ENCODE results near the gene ADD3. TPM values are rescaled to one million over a fixed set of nuclear protein-coding genes. Genes with fewer than 3 reads are reported as not detected.

Gene ADD3
- total and polyA plus RNA-seq, 10 of the 15 experiments (the other 5 are each of a cell fraction or from before 2014, with no cell fraction given): 27.3 to 129 (median 67.8) TPM

DNA sequence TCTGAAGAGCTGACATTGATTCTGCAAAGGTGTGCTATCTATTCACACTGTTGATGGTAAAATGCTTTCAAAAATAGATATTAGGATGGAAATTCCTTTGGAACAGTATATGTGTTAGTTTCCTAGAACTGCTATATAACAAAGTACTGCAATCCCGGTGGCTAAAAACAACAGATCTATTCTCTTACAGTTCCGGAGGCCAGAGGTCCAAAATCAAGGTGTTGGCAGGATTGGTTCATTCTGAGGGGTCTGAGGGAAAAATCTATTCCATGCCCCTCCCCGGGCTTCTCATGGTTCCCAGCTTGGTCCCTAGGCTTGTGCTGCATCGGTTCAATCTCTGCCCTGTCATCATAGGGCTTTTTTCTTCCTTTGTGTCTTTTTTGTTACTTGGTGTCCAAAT, 79.9 kb downstream of the ADD3 start (continued):
- TF ChIP-seq, protein P1, sequence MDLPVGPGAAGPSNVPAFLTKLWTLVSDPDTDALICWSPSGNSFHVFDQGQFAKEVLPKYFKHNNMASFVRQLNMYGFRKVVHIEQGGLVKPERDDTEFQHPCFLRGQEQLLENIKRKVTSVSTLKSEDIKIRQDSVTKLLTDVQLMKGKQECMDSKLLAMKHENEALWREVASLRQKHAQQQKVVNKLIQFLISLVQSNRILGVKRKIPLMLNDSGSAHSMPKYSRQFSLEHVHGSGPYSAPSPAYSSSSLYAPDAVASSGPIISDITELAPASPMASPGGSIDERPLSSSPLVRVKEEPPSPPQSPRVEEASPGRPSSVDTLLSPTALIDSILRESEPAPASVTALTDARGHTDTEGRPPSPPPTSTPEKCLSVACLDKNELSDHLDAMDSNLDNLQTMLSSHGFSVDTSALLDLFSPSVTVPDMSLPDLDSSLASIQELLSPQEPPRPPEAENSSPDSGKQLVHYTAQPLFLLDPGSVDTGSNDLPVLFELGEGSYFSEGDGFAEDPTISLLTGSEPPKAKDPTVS (IDR thresholded peaks at IDR 0.05; ENCODE audit: low read depth, low read length): no peak

DNA sequence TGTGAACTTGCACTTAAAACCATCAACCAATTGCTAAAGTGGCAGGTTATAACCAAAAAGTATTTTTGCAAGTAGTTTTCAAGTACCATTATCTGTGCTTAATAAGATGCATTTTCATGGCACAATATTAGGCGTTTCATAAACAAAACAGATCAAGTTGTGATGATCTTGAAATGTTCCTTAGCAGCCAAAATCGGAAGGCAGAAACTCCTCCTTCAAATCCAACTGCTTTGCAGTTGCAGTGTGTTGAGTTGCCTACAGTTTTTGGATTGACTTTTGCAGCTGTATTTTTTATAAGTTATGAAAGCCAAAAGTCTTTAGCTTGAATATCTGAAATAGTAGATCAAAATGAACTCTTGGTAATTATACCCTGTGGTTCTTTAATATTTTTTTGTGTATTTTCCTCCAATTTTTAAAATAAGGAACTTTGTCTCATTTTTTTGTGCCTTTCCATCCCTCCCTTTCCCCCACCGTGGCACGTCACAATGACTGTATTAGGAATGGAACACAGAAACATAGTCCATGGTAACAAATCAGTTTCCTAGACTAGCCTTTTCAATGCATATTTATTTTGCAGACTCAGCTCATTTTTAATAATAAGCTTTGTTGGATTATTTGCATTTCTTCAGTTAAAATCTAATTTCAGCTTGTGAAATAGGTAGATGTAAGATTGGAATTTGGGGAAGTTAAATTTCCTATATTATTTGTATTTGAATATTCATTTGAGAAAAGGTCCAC, 80.8 kb downstream of the ADD3 start:
- intact Hi-C loops (cut with micrococcal nuclease; ENCODE audit: unreplicated experiment): loop anchor here (10.0 kb wide), 1 partner anchor 416 kb away; no protein-coding TSS in a partner anchor
- 78% methylated on average over 4 of the region's 4 CpGs for WGBS (ENCODE audit: insufficient coverage, insufficient replicate concordance, low lambda C conversion rate, missing lambda C conversion rate)
- SMC1A ChIA-PET (ENCODE audit: uncharacterized antibody, unreplicated experiment): interaction anchor here (0.6 to 9.3 kb wide), 14 partner anchors 8 to 250 kb away, joined by 3 to 172 read pairs (median 4); no protein-coding TSS in a partner anchor
- CTCF ChIA-PET: interaction anchor here (0.6 to 1.5 kb wide), 6 partner anchors 14 to 204 kb away, joined by 3 to 4 read pairs (median 3); no protein-coding TSS in a partner anchor
- Histone ChIP-seq H3K27ac (ENCODE audit: control insufficient read depth, insufficient read depth) (no peak overlapping the region), H3K27me3 (replicated peaks in 1 of 2; ENCODE audit: control insufficient read depth in 2 of 2, insufficient read depth in 2 of 2, low read length in 1 of 2) (no peaks in the 10 kb centered on the region), H3K36me3 (ENCODE audit: control insufficient read depth in 2 of 2, insufficient read depth in 2 of 2, low read length in 1 of 2) (no peaks in the 10 kb centered on the region), H3K4me2 (ENCODE audit: control insufficient read depth, insufficient read depth) (no peak overlapping the region), H2AFZ (ENCODE audit: control insufficient read depth, low read depth, low read length) (no peak overlapping the region), H3K79me2 (ENCODE audit: control insufficient read depth, insufficient read depth, low read length) (peaks cover 12% of the 10 kb centered on the region), H3K9me3 (replicated peaks; ENCODE audit: control insufficient read depth, insufficient read depth, low read length) (no peaks in the 10 kb centered on the region), H3K4me1 (ENCODE audit: control insufficient read depth, insufficient read depth, low read length) (peaks cover 17% of the 10 kb centered on the region), H4K20me1 (ENCODE audit: control insufficient read depth, insufficient read depth) (no peaks in the 10 kb centered on the region), H3K9ac (ENCODE audit: control insufficient read depth, insufficient read depth, low read length) (no peak overlapping the region), H3K4me3 (no peak overlapping the region)
- no TSS peak for BruUV-seq (replicated peaks)
- POLR2A ChIA-PET: interaction anchor here (0.6 to 1.1 kb wide), 3 partner anchors 51 to 122 kb away, joined by 3 to 5 read pairs (median 3); no protein-coding TSS in a partner anchor
- DNase-seq (ENCODE audit: low read depth, low spot score) (no peak), ATAC-seq (no peak), FAIRE-seq (no peak)
- RAD21 ChIA-PET (ENCODE audit: unreplicated experiment): interaction anchor here (0.7 to 9.5 kb wide), 3 partner anchors 8 to 21 kb away, joined by 3 to 128 read pairs (median 3); no protein-coding TSS in a partner anchor
- in situ Hi-C loops (cut with MboI): no loop called here
- TF ChIP-seq, protein P2, sequence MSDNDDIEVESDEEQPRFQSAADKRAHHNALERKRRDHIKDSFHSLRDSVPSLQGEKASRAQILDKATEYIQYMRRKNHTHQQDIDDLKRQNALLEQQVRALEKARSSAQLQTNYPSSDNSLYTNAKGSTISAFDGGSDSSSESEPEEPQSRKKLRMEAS (IDR thresholded peaks at IDR 0.05; ENCODE audit: low read depth, low read length): no peak
- TF ChIP-seq POLR2A (IDR thresholded peaks at IDR 0.05; ENCODE audit: low read depth, low read length) (no peak), RCOR1 (conservative IDR thresholded peaks at IDR 0.05; ENCODE audit: low read depth, low read length) (no peak), LARP7 (IDR thresholded peaks at IDR 0.05) (no peak), CEBPB (IDR thresholded peaks at IDR 0.05; ENCODE audit: borderline replicate concordance in 1 of 2, low read depth in 2 of 2, low read length in 2 of 2) (no peak), RELA (IDR thresholded peaks at IDR 0.05; ENCODE audit: borderline replicate concordance, partially characterized antibody) (no peak), NR2C1 (IDR thresholded peaks at IDR 0.05) (no peak), SMAD1 (IDR thresholded peaks at IDR 0.05; ENCODE audit: low read depth, partially characterized antibody) (no peak), STAT1 (conservative IDR thresholded peaks at IDR 0.05) (no peak)
- TF ChIP-seq, protein P3, sequence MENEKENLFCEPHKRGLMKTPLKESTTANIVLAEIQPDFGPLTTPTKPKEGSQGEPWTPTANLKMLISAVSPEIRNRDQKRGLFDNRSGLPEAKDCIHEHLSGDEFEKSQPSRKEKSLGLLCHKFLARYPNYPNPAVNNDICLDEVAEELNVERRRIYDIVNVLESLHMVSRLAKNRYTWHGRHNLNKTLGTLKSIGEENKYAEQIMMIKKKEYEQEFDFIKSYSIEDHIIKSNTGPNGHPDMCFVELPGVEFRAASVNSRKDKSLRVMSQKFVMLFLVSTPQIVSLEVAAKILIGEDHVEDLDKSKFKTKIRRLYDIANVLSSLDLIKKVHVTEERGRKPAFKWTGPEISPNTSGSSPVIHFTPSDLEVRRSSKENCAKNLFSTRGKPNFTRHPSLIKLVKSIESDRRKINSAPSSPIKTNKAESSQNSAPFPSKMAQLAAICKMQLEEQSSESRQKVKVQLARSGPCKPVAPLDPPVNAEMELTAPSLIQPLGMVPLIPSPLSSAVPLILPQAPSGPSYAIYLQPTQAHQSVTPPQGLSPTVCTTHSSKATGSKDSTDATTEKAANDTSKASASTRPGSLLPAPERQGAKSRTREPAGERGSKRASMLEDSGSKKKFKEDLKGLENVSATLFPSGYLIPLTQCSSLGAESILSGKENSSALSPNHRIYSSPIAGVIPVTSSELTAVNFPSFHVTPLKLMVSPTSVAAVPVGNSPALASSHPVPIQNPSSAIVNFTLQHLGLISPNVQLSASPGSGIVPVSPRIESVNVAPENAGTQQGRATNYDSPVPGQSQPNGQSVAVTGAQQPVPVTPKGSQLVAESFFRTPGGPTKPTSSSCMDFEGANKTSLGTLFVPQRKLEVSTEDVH (IDR thresholded peaks at IDR 0.05; ENCODE audit: low read depth, partially characterized antibody): no peak

Data from GM12878 (cell line).